ENCODE measurements around the gene PODN. TPM values are rescaled to one million over a fixed set of nuclear protein-coding genes. Genes with fewer than 3 reads are reported as not detected.

The PODN gene
- total RNA-seq, 1 experiment from 2014 or later = 0.17 TPM

- no peak overlapping the region for H2BK120ac ChIP-seq (ENCODE audit: low read depth, low read length, poor library complexity, severe bottlenecking)
- H2AFZ ChIP-seq (ENCODE audit: low read length) = no peak overlapping the region
- no peak overlapping the region for H3T11ph ChIP-seq (ENCODE audit: low read length)
- no peak overlapping the region for H3K27ac ChIP-seq (ENCODE audit: insufficient read length, low read depth, low read length)
- DNase-seq = no peak
- H3K4me1 Mint-ChIP-seq = no peaks in the 10 kb centered on the region
- H4K8ac ChIP-seq (replicated peaks; ENCODE audit: insufficient read length, low read depth, low read length) = no peak overlapping the region
- no peak overlapping the region for H3K9ac ChIP-seq (ENCODE audit: extremely low read depth, insufficient read length, low read length)
- no peak overlapping the region for H2BK20ac ChIP-seq (ENCODE audit: low read depth, low read length, poor library complexity, severe bottlenecking)
- H4K20me1 ChIP-seq (ENCODE audit: control insufficient read depth, insufficient read depth, insufficient read length) = no peaks in the 10 kb centered on the region
- no peak overlapping the region for H3K14ac ChIP-seq (ENCODE audit: insufficient read depth, low read length)
- H3K27me3 Mint-ChIP-seq (ENCODE audit: low read depth) = no peaks in the 10 kb centered on the region
- no peak overlapping the region for H3K4ac ChIP-seq (ENCODE audit: low read depth, low read length)
- H3K23me2 ChIP-seq (ENCODE audit: insufficient read length, low read depth, low read length, poor library complexity, severe bottlenecking) = no peaks in the 10 kb centered on the region
- whole genome bisulfite sequencing (ENCODE audit: extremely low coverage, insufficient read length, low lambda C conversion rate) = no CpG with 5 or more reads among the region's 2 CpGs
- no peak overlapping the region for H4K91ac ChIP-seq (ENCODE audit: insufficient read length, low read depth, low read length)
- H3K4me1 ChIP-seq (ENCODE audit: insufficient read depth, low read length) = no peaks in the 10 kb centered on the region
- no peak overlapping the region for H2BK5ac ChIP-seq (ENCODE audit: insufficient read length, low read length)
- H3K18ac ChIP-seq (ENCODE audit: insufficient read length, low read depth, low read length) = no peak overlapping the region
- H3K56ac ChIP-seq (ENCODE audit: insufficient read length, low read depth, low read length) = no peak overlapping the region
- no peaks in the 10 kb centered on the region for H3K27me3 ChIP-seq (ENCODE audit: insufficient read depth, low read length)
- H3K9me3 ChIP-seq (ENCODE audit: control insufficient read depth, low read depth, low read length) = no peaks in the 10 kb centered on the region
- no peak overlapping the region for H2BK15ac ChIP-seq (ENCODE audit: low read depth, low read length)
- H3K27ac Mint-ChIP-seq = no peak overlapping the region
- no peak overlapping the region for H2BK12ac ChIP-seq (ENCODE audit: insufficient read length, low read depth, low read length)
- no peak overlapping the region for H3K4me3 Mint-ChIP-seq
- H3K79me2 ChIP-seq (ENCODE audit: insufficient read depth, low read length) = no peaks in the 10 kb centered on the region
- H3K23ac ChIP-seq (ENCODE audit: insufficient read length, low read depth, low read length) = no peak overlapping the region
- H3K4me2 ChIP-seq (ENCODE audit: insufficient read depth, insufficient read length, low read length) = no peak overlapping the region
- TF ChIP-seq, protein P1, sequence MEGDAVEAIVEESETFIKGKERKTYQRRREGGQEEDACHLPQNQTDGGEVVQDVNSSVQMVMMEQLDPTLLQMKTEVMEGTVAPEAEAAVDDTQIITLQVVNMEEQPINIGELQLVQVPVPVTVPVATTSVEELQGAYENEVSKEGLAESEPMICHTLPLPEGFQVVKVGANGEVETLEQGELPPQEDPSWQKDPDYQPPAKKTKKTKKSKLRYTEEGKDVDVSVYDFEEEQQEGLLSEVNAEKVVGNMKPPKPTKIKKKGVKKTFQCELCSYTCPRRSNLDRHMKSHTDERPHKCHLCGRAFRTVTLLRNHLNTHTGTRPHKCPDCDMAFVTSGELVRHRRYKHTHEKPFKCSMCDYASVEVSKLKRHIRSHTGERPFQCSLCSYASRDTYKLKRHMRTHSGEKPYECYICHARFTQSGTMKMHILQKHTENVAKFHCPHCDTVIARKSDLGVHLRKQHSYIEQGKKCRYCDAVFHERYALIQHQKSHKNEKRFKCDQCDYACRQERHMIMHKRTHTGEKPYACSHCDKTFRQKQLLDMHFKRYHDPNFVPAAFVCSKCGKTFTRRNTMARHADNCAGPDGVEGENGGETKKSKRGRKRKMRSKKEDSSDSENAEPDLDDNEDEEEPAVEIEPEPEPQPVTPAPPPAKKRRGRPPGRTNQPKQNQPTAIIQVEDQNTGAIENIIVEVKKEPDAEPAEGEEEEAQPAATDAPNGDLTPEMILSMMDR (conservative IDR thresholded peaks at IDR 0.05) = no peak
- H3K9me3 Mint-ChIP-seq = no peaks in the 10 kb centered on the region
- H3K36me3 Mint-ChIP-seq (ENCODE audit: insufficient read depth in 1 of 3, low read depth in 3 of 3) = peaks cover 0 to 6% (median 0%) of the 10 kb centered on the region in 3 experiments; a peak in 2 of 7 replicates
- no peak overlapping the region for H4K5ac ChIP-seq (ENCODE audit: insufficient read length, low read depth, low read length)
- H3K79me1 ChIP-seq (ENCODE audit: insufficient read depth, low read depth, low read length, poor library complexity, severe bottlenecking) = no peaks in the 10 kb centered on the region
- no peak overlapping the region for H2AK5ac ChIP-seq (ENCODE audit: insufficient read length, low read length)
Observed at GRCh38 chr1:53025769-53026112, 36.3 kb upstream of the PODN start.

Data from H9 (cell line).